ENCODE results near the gene CNIH1.

CNIH1 gene

GRCh38 chr14:54440873-54441868, at the start of gene CNIH1:
CNIH1 (minus strand) TSS chr14:54441374; CDS start chr14:54441327, 47 bp downstream.
- Histone ChIP-seq H3K4me1 (peaks cover 39% of the 10 kb centered on the region), H3K27me3 (no peaks in the 10 kb centered on the region), H3K9ac (peak within 1 kb of the TSS; percentile 96), H3K27ac (peak within 1 kb of the TSS; percentile 96), H3K9me3 (no peaks in the 10 kb centered on the region), H4K20me1 (peaks cover 43% of the 10 kb centered on the region), H3K4me2 (peak within 1 kb of the TSS; percentile 88), H3K4me3 (peak within 1 kb of the TSS; percentile 82), H3K36me3 (0 out of 2 replicates have a peak, but pooled peaks cover 3% of the 10 kb centered on the region)
- TF ChIP-seq Cebpa-rat (IDR thresholded peaks at IDR 0.05) = no peak

GRCh38 chr14:54490445-54491175, 49.4 kb upstream of the CNIH1 start:
- Histone ChIP-seq H3K4me1 (peaks cover 28% of the 10 kb centered on the region), H3K27ac (no peak overlapping the region), H3K4me3 (no peak overlapping the region), H3K4me2 (no peak overlapping the region), H3K27me3 (no peaks in the 10 kb centered on the region), H4K20me1 (peaks cover 21% of the 10 kb centered on the region; the same call in 1 of the 2 replicates), H3K9me3 (peaks cover under 1% of the 10 kb centered on the region; the same call in 1 of the 2 replicates), H3K36me3 (peaks cover 9% of the 10 kb centered on the region), H3K9ac (no peak overlapping the region)
- no peak for TF ChIP-seq Cebpa-rat (IDR thresholded peaks at IDR 0.05)

GRCh38 chr14:54489731-54490444, 48.7 kb upstream of the CNIH1 start:
- Histone ChIP-seq H3K9me3 (peaks cover 3% of the 10 kb centered on the region; the same call in 1 of the 2 replicates), H3K4me2 (peak overlapping the region; percentile 79), H3K4me1 (peaks cover 28% of the 10 kb centered on the region), H3K9ac (peak overlapping the region; percentile 98), H3K36me3 (peaks cover 9% of the 10 kb centered on the region), H3K4me3 (peak overlapping the region; percentile 100), H3K27me3 (no peaks in the 10 kb centered on the region), H4K20me1 (peaks cover 28% of the 10 kb centered on the region), H3K27ac (peak overlapping the region; percentile 97; the same call in 1 of the 2 replicates)
- no peak for TF ChIP-seq Cebpa-rat (IDR thresholded peaks at IDR 0.05)

GRCh38 chr14:54489318-54489683, 48.1 kb upstream of the CNIH1 start:
- peak overlapping the region; percentile 79 for H3K4me2 ChIP-seq
- H3K9me3 ChIP-seq = peaks cover 3% of the 10 kb centered on the region; the same call in 1 of the 2 replicates
- peak overlapping the region; percentile 98 for H3K9ac ChIP-seq
- H4K20me1 ChIP-seq = peaks cover 34% of the 10 kb centered on the region
- H3K27me3 ChIP-seq = no peaks in the 10 kb centered on the region
- no peak for TF ChIP-seq Cebpa-rat (IDR thresholded peaks at IDR 0.05)
- H3K27ac ChIP-seq = peak overlapping the region; percentile 97
- H3K4me1 ChIP-seq = peaks cover 34% of the 10 kb centered on the region
- H3K4me3 ChIP-seq = peak overlapping the region; percentile 100
- peaks cover 9% of the 10 kb centered on the region for H3K36me3 ChIP-seq

GRCh38 chr14:54488646-54489317, 47.6 kb upstream of the CNIH1 start, which contains the start of gene GMFB:
GMFB (minus strand) TSS chr14:54488980; CDS start chr14:54488927, 53 bp downstream.
- Histone ChIP-seq H3K9me3 (peaks cover 3% of the 10 kb centered on the region; the same call in 1 of the 2 replicates), H3K4me1 (peaks cover 39% of the 10 kb centered on the region), H4K20me1 (peaks cover 39% of the 10 kb centered on the region), H3K4me3 (peak within 1 kb of the TSS; percentile 100), H3K9ac (peak within 1 kb of the TSS; percentile 98), H3K36me3 (peaks cover 9% of the 10 kb centered on the region), H3K27me3 (no peaks in the 10 kb centered on the region), H3K4me2 (peak within 1 kb of the TSS; percentile 86), H3K27ac (peak within 1 kb of the TSS; percentile 97)
- TF ChIP-seq Cebpa-rat (IDR thresholded peaks at IDR 0.05) = no peak

- Histone ChIP-seq H4K20me1 (peaks cover 44% of the 10 kb centered on the region), H3K4me3 (peak overlapping the region; percentile 100), H3K4me2 (peak overlapping the region; percentile 86), H3K9me3 (peaks cover 3% of the 10 kb centered on the region; the same call in 1 of the 2 replicates), H3K36me3 (peaks cover 13% of the 10 kb centered on the region), H3K27ac (peak overlapping the region; percentile 97), H3K27me3 (no peaks in the 10 kb centered on the region), H3K9ac (peak overlapping the region; percentile 98), H3K4me1 (peaks cover 44% of the 10 kb centered on the region)
- no peak for TF ChIP-seq Cebpa-rat (IDR thresholded peaks at IDR 0.05)
Observed at GRCh38 chr14:54488318-54488645, 47.1 kb upstream of the CNIH1 start.

- peak overlapping the region; percentile 97 for H3K27ac ChIP-seq
Observed at GRCh38 chr14:54487771-54488170, 46.6 kb upstream of the CNIH1 start.

GRCh38 chr14:54486685-54487084, 45.5 kb upstream of the CNIH1 start:
- Histone ChIP-seq H3K4me2 (peak overlapping the region; percentile 86), H3K36me3 (peaks cover 29% of the 10 kb centered on the region)

More at GRCh38 chr14:54487771-54488170, 46.6 kb upstream of the CNIH1 start:
- peaks cover 49% of the 10 kb centered on the region for H4K20me1 ChIP-seq
- peaks cover 18% of the 10 kb centered on the region for H3K36me3 ChIP-seq
- TF ChIP-seq Cebpa-rat (IDR thresholded peaks at IDR 0.05) = no peak
- H3K9me3 ChIP-seq = peaks cover 3% of the 10 kb centered on the region; the same call in 1 of the 2 replicates
- peak overlapping the region; percentile 98 for H3K9ac ChIP-seq
- peak overlapping the region; percentile 100 for H3K4me3 ChIP-seq
- peak overlapping the region; percentile 86 for H3K4me2 ChIP-seq
- peaks cover 47% of the 10 kb centered on the region for H3K4me1 ChIP-seq
- no peaks in the 10 kb centered on the region for H3K27me3 ChIP-seq

More at GRCh38 chr14:54486685-54487084, 45.5 kb upstream of the CNIH1 start:
- peaks cover 3% of the 10 kb centered on the region; the same call in 1 of the 2 replicates for H3K9me3 ChIP-seq
- no peak overlapping the region for H3K27ac ChIP-seq
- peaks cover 47% of the 10 kb centered on the region for H3K4me1 ChIP-seq
- H3K27me3 ChIP-seq = no peaks in the 10 kb centered on the region
- H4K20me1 ChIP-seq = peaks cover 57% of the 10 kb centered on the region
- no peak overlapping the region for H3K4me3 ChIP-seq
- TF ChIP-seq Cebpa-rat (IDR thresholded peaks at IDR 0.05) = no peak
- no peak overlapping the region for H3K9ac ChIP-seq
